Effector CD4-positive, alpha-beta T cell (primary cell): Measurements from ENCODE around the gene RFXAP.

ENCODE experiments used
- DNase-seq: peaks from one replicate; pipeline ENCODE4 v3.0.0-alpha.2; 2020

RFXAP gene

DNA sequence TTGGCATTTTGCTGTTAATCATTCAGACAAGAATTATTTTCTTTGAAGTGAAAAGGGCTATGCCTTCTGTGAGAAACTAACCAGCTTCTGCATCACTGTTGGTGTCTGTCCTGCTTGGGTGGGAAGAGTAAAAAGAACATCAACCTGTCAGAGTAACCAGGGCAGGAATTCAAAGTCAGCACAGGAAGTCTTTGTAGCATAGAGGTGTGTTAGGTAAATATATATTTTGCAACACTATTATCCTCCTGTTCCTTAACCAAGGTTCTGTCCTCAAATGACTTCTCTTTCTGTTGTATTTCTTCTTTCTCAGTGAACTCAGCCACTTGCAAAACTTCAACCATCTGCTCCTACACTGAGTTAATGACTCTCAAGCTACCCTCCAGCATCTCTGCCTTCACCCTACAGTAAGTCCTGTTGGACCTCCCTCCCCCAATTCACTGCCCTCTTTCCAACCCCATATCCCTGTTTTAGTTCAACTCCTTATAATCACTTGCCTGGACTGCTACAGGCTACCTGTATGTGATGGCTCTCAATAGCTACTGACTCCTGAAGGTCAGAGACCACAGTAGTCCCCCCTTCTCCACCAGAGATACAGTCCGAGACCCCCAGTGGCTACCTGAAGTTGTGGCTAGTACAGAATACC lies 51.1 kb downstream of the RFXAP start:
- no peak for DNase-seq

DNA sequence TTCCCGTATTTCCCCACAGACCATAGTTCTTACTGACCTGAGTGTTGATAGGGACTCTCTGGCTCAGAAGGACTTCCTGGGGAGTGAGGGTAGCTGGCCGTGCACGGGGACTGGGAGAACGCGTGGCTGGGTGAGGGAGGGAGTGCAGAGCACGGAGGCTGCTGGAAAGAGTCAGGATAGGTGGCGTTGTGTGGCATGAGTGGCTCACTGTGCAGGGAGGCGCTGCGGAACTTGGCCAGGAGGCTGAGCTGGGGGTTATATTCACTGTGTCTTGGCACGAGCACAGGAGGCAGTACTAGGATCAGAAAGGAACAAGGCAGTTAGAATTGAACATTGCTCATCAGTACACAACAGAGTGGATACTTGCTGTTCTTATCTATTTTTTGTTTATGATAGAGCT lies 53.6 kb downstream of the RFXAP start:
- no peak for DNase-seq

DNA sequence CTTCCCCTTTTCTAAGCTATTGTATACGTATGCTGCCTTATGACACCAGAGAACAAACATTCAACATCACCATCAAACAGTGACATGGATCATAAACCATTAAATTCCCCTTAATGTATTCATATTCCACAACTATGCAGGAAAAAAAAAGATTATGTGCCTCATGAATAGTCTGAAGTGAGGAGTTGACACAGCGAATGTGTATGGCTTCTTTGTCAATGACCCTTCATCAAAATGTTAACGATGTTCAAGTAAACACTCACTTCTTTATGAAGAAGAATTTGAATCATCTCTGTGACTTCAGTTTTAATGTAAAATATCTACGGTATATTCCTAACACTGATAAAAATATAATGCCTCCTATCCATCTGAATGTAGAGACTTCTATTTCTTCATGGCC lies 56.4 kb downstream of the RFXAP start:
- DNase-seq: no peak

DNA sequence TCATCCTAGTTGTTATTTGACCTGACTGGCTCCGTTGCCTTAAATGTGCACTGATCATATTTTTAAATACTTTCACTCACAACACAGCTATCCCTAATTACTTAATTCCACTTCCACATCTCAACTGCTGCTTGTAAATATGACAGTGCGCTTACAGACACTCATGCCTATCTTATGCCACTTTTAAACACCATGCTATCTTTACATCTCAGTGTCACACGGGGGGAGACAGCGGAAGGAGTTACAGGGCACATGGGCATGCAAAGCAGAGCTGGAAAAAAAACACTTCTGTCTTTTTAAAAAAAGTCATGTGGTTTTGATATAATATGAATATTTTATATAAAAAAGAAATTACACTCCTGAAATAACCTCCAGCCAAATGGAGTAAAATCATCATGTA lies 56.9 kb downstream of the RFXAP start:
- no peak for DNase-seq
